BJ (cell line): ENCODE measurements around the gene SEL1L. TPM values are rescaled to one million over a fixed set of nuclear protein-coding genes. Genes with fewer than 3 reads are reported as not detected.
"Not testable (repeated sequence)": the region's sequence is repeated elsewhere in the genome, so short reads cannot be mapped to it uniquely, and the experiment has no call there.

ENCODE experiments used
- CTCF ChIA-PET: fragments of 350-600 bp; formaldehyde crosslinking; extraction: SDS; loops from one replicate; lab custom pipeline; 2021; ENCODE audit warnings: antibody characterized with exemption, inconsistent platforms; lab: Yijun Ruan, JAX
- POLR2A ChIA-PET: fragments of 300-600 bp; sonication (Branson Sonifier 250); formaldehyde crosslinking; extraction: SDS; loops from one replicate; lab custom pipeline; 2021; ENCODE audit warnings: antibody characterized with exemption; lab: Charles Lee
- DNase-seq: peaks from one replicate; pipeline ENCODE4 v3.0.0-alpha.2; 2011; ENCODE audit warnings: low read depth
- H3K27me3 ChIP-seq: 2 replicates; pipeline ENCODE4 v1.6.0; 2011; ENCODE audit warnings: low read length; ENCODE audit not compliant: control insufficient read depth, insufficient read depth
- H3K36me3 ChIP-seq: 2 replicates; pipeline ENCODE4 v1.5.1; 2011; ENCODE audit warnings: low read length; ENCODE audit not compliant: control insufficient read depth, insufficient read depth
- H3K4me3 ChIP-seq: 2 replicates; pipeline ENCODE4 v1.5.1; 2011; ENCODE audit warnings: low read depth, mild to moderate bottlenecking, control low read depth, low read length
- polyA plus RNA-seq: library from polyadenylated mRNA; depleted of rRNA; stranded (reverse); fragments of >200 nt; gene quantifications from 2 replicates; pipeline ENCODE4 v1.2.3, GENCODE V29; 2011
- TF ChIP-seq, protein P1 (sequence below): IDR thresholded peaks from 2 replicates; pipeline ENCODE4 v1.5.1; 2011; ENCODE audit warnings: low read depth, mild to moderate bottlenecking, control low read depth, inconsistent platforms, low read length, moderate library complexity; ENCODE audit not compliant: insufficient read depth

SEL1L gene
- polyA plus RNA-seq, 1 experiment, result 21.7 TPM

GRCh38 chr14:81555684-81556083 is 22.0 kb upstream of the SEL1L start:
- ChIA-PET POLR2A (no interaction called here), CTCF (no interaction called here)
- H3K27me3 ChIP-seq, result no peaks in the 10 kb centered on the region
- TF ChIP-seq, protein P1, sequence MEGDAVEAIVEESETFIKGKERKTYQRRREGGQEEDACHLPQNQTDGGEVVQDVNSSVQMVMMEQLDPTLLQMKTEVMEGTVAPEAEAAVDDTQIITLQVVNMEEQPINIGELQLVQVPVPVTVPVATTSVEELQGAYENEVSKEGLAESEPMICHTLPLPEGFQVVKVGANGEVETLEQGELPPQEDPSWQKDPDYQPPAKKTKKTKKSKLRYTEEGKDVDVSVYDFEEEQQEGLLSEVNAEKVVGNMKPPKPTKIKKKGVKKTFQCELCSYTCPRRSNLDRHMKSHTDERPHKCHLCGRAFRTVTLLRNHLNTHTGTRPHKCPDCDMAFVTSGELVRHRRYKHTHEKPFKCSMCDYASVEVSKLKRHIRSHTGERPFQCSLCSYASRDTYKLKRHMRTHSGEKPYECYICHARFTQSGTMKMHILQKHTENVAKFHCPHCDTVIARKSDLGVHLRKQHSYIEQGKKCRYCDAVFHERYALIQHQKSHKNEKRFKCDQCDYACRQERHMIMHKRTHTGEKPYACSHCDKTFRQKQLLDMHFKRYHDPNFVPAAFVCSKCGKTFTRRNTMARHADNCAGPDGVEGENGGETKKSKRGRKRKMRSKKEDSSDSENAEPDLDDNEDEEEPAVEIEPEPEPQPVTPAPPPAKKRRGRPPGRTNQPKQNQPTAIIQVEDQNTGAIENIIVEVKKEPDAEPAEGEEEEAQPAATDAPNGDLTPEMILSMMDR, result no peak
- no peaks in the 10 kb centered on the region for H3K36me3 ChIP-seq
- no peak for DNase-seq
- no peak overlapping the region for H3K4me3 ChIP-seq

GRCh38 chr14:81555051-81555450 is 21.4 kb upstream of the SEL1L start:
- DNase-seq, result no peak
- ChIA-PET CTCF (no interaction called here), POLR2A (no interaction called here)
- TF ChIP-seq, protein P1, result no peak
- Histone ChIP-seq H3K27me3 (no peaks in the 10 kb centered on the region), H3K4me3 (no peak overlapping the region), H3K36me3 (no peaks in the 10 kb centered on the region)

- TF ChIP-seq, protein P1, result no peak
- Histone ChIP-seq H3K27me3 (no peaks in the 10 kb centered on the region), H3K36me3 (no peaks in the 10 kb centered on the region), H3K4me3 (no peak overlapping the region)
- DNase-seq, result no peak
- POLR2A ChIA-PET, result no interaction called here
- CTCF ChIA-PET, result no interaction called here
Measured at GRCh38 chr14:81551471-81551870, 17.8 kb upstream of the SEL1L start.

DNA sequence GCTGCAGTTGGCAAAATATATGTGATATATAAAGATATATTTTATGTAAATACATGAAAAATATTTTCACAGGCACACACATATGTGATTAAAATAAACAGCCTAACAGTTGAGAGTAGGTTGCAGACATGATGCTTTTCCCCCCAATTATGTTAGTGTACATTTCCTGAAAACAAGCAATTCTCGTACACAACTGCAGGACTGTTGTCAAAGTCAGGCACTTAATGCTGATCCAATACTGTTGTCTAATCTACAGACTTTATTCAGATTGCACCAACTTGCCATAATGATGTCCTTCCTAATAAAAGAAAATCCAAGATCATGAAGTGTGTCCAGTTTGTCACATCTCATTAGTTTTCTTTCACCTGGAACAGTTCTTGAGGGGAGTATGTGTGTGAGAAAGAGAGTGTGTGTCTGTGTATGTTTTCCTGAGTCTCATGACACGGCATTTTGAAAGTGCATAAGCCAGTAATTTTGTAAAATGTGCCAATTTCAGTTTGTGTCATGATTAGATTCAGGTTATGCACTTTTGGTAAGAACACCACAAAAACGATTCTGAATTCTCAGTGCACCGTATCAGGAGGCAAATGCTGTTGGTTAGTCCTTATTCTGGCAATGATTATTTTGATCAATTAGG is 16.5 kb upstream of the SEL1L start:
- ChIA-PET CTCF (no interaction called here), POLR2A (no interaction called here)
- no peak for DNase-seq
- Histone ChIP-seq H3K4me3 (no peak overlapping the region), H3K36me3 (no peaks in the 10 kb centered on the region), H3K27me3 (no peaks in the 10 kb centered on the region)
- TF ChIP-seq, protein P1, result no peak

- POLR2A ChIA-PET, H3K27me3 ChIP-seq, CTCF ChIA-PET, DNase-seq, H3K36me3 ChIP-seq, H3K4me3 ChIP-seq: not testable (repeated sequence)
Measured at GRCh38 chr14:81541206-81541605, 7.6 kb upstream of the SEL1L start.

- H3K27me3 ChIP-seq, result no peaks in the 10 kb centered on the region
- ChIA-PET CTCF (no interaction called here), POLR2A (no interaction called here)
- TF ChIP-seq, protein P1, result no peak
- no peaks in the 10 kb centered on the region for H3K36me3 ChIP-seq
- DNase-seq, result no peak
- no peak overlapping the region for H3K4me3 ChIP-seq
Measured at GRCh38 chr14:81537193-81537592, 3.5 kb upstream of the SEL1L start.
